Activated CD8-positive, alpha-beta T cell treated with anti-CD3 and anti-CD28 coated beads, Interleukin-2, amount 10 ng/mL, durations not matched to agents 7 days and 5 days (primary cell): ENCODE data around the gene CASQ2. TPM values are rescaled to one million over a fixed set of nuclear protein-coding genes. Genes with fewer than 3 reads are reported as not detected.

ENCODE experiments used
- ATAC-seq: fragments of 150-1000 bp; cut with Tn5 transposase; one replicate; pipeline ENCODE4 v1.10.0; 2021; ENCODE audit warnings: moderate library complexity
- CTCF ChIA-PET: fragments of 350-600 bp; sonication (Branson Sonifier 250); formaldehyde crosslinking; loops from one replicate; lab custom pipeline; 2021; ENCODE audit warnings: antibody characterized with exemption; lab: Charles Lee
- POLR2A ChIA-PET: fragments of 350-600 bp; sonication (Branson Sonifier 250); formaldehyde crosslinking; loops from one replicate; lab custom pipeline; 2021; ENCODE audit warnings: antibody characterized with exemption; lab: Charles Lee
- DNase-seq: peaks from one replicate; pipeline ENCODE4 v3.0.0-alpha.2; 2020
- H3K27ac Mint-ChIP-seq: one replicate; pipeline ENCODE4 v1.8.0; 2021; ENCODE audit warnings: mild to moderate bottlenecking, mixed read lengths
- H3K27me3 Mint-ChIP-seq: one replicate; pipeline ENCODE4 v1.8.0; 2021; ENCODE audit warnings: low read depth, mixed read lengths
- H3K36me3 Mint-ChIP-seq: one replicate; pipeline ENCODE4 v1.8.0; 2021; ENCODE audit warnings: low read depth, mixed read lengths
- H3K4me1 Mint-ChIP-seq: one replicate; pipeline ENCODE4 v1.8.0; 2021; ENCODE audit warnings: low read depth, mixed read lengths
- H3K4me3 Mint-ChIP-seq: one replicate; pipeline ENCODE4 v1.8.0; 2021; ENCODE audit warnings: mild to moderate bottlenecking, mixed read lengths
- H3K9me3 Mint-ChIP-seq: one replicate; pipeline ENCODE4 v1.8.0; 2022; ENCODE audit warnings: mixed read lengths; ENCODE audit not compliant: insufficient read depth
- total RNA-seq, 2 experiments: library from RNA; stranded (reverse); gene quantifications; one replicate each; pipeline ENCODE4 v1.2.3, GENCODE V29; 2021

The CASQ2 gene
- total RNA-seq, 2 experiments from 2014 or later = not detected

DNA sequence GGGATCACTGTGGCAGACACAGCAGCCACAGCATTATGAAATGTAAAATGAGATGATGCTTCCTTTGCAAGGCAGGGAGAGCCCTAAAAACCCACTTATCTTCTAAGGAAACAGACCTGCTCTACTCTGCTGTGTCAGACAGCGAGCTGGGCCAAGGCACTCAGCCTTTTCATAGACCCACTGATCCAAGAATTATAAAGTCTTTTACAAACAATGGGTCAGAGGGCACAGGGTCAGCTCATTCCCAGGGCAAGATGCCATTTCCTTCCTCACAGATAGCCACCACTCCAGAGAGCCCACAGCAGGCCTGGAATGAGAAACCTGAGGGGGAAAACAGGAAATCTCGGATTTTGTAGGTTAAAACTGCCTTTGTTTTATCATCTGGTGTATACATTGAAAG lies 42.9 kb downstream of the CASQ2 start:
- CTCF ChIA-PET = no interaction called here
- no peak for ATAC-seq
- Mint-ChIP-seq H3K27ac (no peak overlapping the region), H3K27me3 (peaks cover 2% of the 10 kb centered on the region), H3K36me3 (no peaks in the 10 kb centered on the region), H3K4me3 (no peak overlapping the region), H3K9me3 (no peaks in the 10 kb centered on the region), H3K4me1 (no peaks in the 10 kb centered on the region)
- POLR2A ChIA-PET = no interaction called here
- no peak for DNase-seq

DNA sequence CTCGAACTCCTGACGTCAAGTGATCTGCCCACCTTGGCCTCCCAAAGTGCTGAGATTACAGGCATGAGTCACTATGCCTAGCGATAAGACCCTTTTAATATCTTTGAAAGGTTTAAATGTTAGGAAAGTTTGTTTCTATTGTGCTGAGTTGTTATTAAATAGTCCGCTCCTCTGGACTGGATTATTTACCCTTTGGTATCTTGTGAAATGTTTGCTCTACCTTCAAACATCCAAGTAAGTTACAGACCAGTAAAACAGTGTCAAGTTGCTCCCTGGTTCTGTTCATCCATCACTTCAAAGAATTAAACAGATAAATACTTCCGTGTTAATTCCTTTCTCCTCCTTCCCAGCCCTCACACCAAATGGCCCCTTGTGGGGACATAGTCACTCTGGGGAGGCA lies 44.8 kb downstream of the CASQ2 start:
- H3K4me1 Mint-ChIP-seq = no peaks in the 10 kb centered on the region
- POLR2A ChIA-PET = no interaction called here
- ATAC-seq (no peak), DNase-seq (no peak)
- CTCF ChIA-PET = no interaction called here
- no peak overlapping the region for H3K27ac Mint-ChIP-seq
- H3K27me3 Mint-ChIP-seq = peaks cover 2% of the 10 kb centered on the region
- no peaks in the 10 kb centered on the region for H3K36me3 Mint-ChIP-seq
- no peak overlapping the region for H3K4me3 Mint-ChIP-seq
- H3K9me3 Mint-ChIP-seq = no peaks in the 10 kb centered on the region

DNA sequence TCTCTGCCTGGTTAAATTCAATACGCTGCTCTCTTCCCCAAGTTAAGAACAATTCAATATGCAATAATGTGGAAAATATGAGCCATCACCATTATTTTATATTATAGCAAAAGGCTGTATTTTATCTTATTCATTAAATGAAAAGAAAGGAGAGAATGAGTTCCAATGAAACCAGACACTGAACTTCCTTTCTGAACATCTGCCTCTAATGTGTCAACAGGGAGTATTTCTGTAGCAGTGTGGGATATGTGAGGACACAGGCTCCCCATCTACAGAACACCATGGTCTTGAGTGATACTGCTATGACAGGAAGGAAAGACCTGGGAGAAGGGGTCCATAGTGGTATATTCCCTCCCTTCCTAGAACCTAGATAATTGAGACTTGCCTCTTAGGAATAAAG lies 46.3 kb downstream of the CASQ2 start:
- ChIA-PET CTCF (no interaction called here), POLR2A (no interaction called here)
- no peak for ATAC-seq
- Mint-ChIP-seq H3K27me3 (peaks cover 4% of the 10 kb centered on the region), H3K4me1 (no peaks in the 10 kb centered on the region), H3K36me3 (no peaks in the 10 kb centered on the region), H3K27ac (no peak overlapping the region), H3K4me3 (no peak overlapping the region), H3K9me3 (no peaks in the 10 kb centered on the region)
- no peak for DNase-seq

DNA sequence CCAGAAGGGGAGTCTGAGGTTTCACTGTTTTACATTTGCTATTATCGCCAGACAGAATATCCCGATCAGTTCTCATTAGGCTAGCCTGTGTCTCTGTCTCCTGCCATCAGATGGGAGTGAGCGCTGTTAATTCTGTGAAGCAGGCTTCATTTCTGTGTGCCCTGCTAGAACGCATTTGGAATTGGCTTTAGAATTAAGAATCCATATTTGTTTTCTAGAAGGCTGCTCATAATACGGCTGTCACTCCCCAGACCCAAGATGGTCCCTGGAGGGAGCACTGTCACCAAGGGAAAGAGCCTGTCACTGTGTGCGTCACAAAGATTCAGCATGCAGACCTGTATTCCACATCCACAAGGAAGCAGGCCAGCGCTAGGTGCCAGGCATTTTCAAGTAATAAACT lies 49.2 kb downstream of the CASQ2 start:
- no peaks in the 10 kb centered on the region for H3K9me3 Mint-ChIP-seq
- no peak overlapping the region for H3K27ac Mint-ChIP-seq
- no peak for DNase-seq
- ATAC-seq = no peak
- peaks cover 2% of the 10 kb centered on the region for H3K27me3 Mint-ChIP-seq
- H3K4me3 Mint-ChIP-seq = no peak overlapping the region
- ChIA-PET CTCF (interaction anchor here (1.0 to 4.0 kb wide), 4 partner anchors 12 to 52 kb away, joined by 3 to 22 read pairs (median 8); no protein-coding TSS in a partner anchor), POLR2A (no interaction called here)
- H3K36me3 Mint-ChIP-seq = no peaks in the 10 kb centered on the region
- no peaks in the 10 kb centered on the region for H3K4me1 Mint-ChIP-seq

DNA sequence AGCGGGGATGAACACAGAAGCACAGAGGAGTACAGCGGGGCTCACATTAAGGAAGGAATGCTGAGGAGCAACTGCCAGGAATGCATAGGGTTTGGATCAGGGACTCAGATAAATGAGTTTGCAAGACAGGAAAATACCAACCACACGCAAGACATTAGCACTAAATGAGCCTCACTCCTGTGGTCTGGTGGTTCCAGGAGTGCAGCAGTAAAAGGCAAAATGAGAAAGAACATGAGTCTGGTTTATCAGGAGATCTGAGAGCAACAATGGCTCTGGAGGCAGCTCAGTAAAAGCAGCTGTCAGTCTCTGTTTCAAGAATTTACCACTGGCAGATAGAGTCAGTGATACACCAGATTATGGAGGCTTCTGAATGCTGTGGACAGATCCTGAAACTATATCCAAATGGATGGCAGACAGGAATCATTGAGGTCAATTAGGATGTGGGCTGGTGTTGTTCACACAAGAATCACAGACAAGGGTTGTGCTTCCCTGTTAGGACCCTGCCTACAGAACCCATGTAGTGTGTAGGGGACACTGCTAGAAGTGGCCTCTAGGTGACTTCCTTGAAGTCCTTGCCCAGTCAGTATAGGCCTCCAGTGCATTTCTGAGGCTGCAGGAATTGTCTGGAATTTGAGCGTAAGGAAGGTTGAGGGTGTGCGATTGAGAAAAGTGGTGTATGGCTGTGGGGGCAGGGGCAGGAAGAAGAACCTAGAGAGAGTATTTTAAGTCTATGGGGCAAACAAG lies 50.3 kb downstream of the CASQ2 start:
- Mint-ChIP-seq H3K4me3 (no peak overlapping the region), H3K4me1 (no peaks in the 10 kb centered on the region), H3K36me3 (no peaks in the 10 kb centered on the region), H3K9me3 (no peaks in the 10 kb centered on the region), H3K27ac (no peak overlapping the region), H3K27me3 (peaks cover 2% of the 10 kb centered on the region)
- ChIA-PET CTCF (interaction anchor here (0.7 to 4.0 kb wide), 7 partner anchors 11 to 263 kb away, joined by 3 to 22 read pairs (median 5); no protein-coding TSS in a partner anchor), POLR2A (no interaction called here)
- DNase-seq (no peak), ATAC-seq (no peak)

DNA sequence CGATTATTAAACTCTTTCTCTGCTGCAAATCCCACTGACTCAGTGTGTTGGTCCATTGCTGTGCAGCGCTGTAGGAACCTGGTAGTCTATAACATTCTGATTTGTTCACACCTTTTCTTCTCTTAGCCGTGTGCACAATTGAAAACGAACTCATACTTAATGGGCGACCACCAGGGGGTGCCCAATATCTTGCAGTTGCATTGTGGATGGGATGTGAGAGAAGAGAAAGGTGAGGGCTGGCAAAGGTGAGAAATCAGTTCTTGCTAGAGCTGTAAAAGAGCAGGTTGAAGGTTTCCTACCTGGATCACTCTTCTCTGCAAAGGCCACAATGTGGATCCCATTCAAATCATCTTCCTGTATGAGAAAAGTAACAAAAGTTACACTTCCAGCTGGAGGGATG lies 51.0 kb downstream of the CASQ2 start:
- Mint-ChIP-seq H3K4me3 (no peak overlapping the region), H3K27ac (no peak overlapping the region), H3K36me3 (no peaks in the 10 kb centered on the region), H3K27me3 (peaks cover 2% of the 10 kb centered on the region), H3K4me1 (no peaks in the 10 kb centered on the region), H3K9me3 (no peaks in the 10 kb centered on the region)
- POLR2A ChIA-PET = no interaction called here
- CTCF ChIA-PET = interaction anchor here (0.7 to 4.0 kb wide), 8 partner anchors 11 to 303 kb away, joined by 3 to 22 read pairs (median 5); no protein-coding TSS in a partner anchor
- ATAC-seq (no peak), DNase-seq (peak; percentile 44)

DNA sequence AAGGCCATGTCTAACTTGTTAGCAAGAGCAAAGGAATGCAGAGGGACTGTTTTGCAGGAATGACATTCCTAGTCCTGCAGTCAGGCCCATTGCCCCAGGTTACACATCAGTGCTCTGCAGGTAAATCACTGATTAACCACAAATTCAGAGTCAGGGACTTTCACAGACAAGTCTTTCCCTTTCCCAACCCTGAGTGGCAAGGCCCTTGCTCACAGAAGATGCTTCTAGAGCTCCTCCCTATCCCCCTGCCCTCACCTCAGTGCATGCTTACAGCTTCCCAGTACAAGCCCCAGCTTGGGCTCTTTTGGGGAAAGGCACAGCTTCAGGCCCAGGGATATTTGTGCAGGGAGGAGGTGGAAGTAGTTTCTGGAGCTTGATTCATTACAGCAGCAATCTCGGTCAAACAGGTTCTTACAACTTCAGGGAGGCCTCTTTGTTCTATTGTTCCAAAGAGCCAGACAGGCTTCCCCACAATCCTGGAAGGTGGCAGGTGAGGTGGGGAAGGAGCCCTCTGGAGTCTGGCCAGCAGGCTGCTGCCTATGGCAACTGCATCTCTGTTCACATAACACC lies 53.9 kb downstream of the CASQ2 start:
- no peaks in the 10 kb centered on the region for H3K36me3 Mint-ChIP-seq

DNA sequence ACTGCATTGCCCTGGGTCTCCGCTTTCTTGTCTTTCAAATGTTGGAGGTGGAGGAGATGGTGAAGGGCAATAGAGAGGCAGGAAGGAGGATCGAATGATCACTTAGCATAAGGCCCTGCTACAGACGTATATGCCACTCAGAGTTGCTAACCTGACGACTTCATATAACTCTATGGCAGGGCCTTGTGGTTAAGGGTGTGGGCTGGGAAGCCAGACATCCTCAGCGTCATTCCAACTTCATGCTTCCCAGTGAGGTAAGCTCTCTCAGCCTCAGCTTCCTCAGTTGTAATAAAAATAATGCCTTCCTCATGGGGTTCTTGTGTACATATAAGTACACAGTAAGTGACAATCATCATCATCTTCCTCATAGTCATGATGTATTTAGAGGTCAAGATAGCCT lies 54.6 kb downstream of the CASQ2 start:
- H3K4me3 Mint-ChIP-seq = no peak overlapping the region
- ATAC-seq (no peak), DNase-seq (no peak)
- no peaks in the 10 kb centered on the region for H3K4me1 Mint-ChIP-seq
- no peaks in the 10 kb centered on the region for H3K9me3 Mint-ChIP-seq
- no peaks in the 10 kb centered on the region for H3K36me3 Mint-ChIP-seq
- no peak overlapping the region for H3K27ac Mint-ChIP-seq
- CTCF ChIA-PET = interaction anchor here (0.8 to 1.4 kb wide), 3 partner anchors 13 to 306 kb away, joined by 3 to 4 read pairs (median 3); no protein-coding TSS in a partner anchor
- H3K27me3 Mint-ChIP-seq = peaks cover 8% of the 10 kb centered on the region
- POLR2A ChIA-PET = no interaction called here

More for the DNA sequence above, 53.9 kb downstream of the CASQ2 start:
- POLR2A ChIA-PET = no interaction called here
- DNase-seq = no peak
- Mint-ChIP-seq H3K27me3 (peaks cover 2% of the 10 kb centered on the region), H3K4me1 (no peaks in the 10 kb centered on the region), H3K27ac (no peak overlapping the region), H3K4me3 (no peak overlapping the region), H3K9me3 (no peaks in the 10 kb centered on the region)
- CTCF ChIA-PET = interaction anchor here (1.4 kb wide), 1 partner anchor 305 kb away, joined by 3 read pairs; no protein-coding TSS in a partner anchor
- ATAC-seq = no peak

DNA sequence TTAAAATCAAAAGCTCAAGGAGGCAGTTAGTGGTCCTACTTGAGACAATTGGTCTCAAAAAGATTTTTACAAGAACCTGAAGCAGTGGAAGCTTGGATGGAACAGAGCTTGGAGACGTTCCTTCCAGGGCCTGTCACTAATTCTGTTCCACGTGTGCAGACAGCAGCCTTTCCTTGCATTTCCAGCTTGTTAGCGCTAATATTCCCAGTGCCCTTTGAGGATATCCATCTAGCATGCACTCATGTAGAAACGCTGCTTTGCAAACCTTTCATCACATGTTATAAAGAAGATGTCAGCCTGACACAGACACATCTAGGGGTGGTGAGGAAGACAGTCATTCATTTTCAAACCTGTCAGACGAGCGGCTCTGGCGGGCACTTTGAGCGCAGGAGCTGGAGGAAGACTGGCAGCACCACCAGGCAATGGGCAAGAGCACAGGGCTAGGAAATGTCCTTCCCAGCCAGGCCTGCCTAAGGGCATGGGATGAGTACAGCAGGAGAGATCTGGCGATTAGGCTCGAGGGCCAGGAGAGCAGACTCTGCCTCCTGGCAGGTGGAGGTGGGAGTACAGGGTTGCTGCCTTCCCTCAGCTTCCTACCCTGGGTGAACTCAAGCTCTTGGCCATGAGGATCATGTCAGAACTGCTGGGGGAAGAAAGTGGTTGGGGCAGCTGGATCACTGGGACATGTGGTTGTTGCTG lies 55.5 kb downstream of the CASQ2 start:
- H3K27me3 Mint-ChIP-seq = peaks cover 11% of the 10 kb centered on the region
- ChIA-PET CTCF (interaction anchor here (0.8 to 1.4 kb wide), 3 partner anchors 12 to 104 kb away, joined by 3 to 4 read pairs (median 3); no protein-coding TSS in a partner anchor), POLR2A (no interaction called here)
- no peak overlapping the region for H3K27ac Mint-ChIP-seq
- H3K4me1 Mint-ChIP-seq = no peaks in the 10 kb centered on the region
- H3K9me3 Mint-ChIP-seq = no peaks in the 10 kb centered on the region
- no peaks in the 10 kb centered on the region for H3K36me3 Mint-ChIP-seq
- H3K4me3 Mint-ChIP-seq = no peak overlapping the region
- ATAC-seq (no peak), DNase-seq (no peak)

DNA sequence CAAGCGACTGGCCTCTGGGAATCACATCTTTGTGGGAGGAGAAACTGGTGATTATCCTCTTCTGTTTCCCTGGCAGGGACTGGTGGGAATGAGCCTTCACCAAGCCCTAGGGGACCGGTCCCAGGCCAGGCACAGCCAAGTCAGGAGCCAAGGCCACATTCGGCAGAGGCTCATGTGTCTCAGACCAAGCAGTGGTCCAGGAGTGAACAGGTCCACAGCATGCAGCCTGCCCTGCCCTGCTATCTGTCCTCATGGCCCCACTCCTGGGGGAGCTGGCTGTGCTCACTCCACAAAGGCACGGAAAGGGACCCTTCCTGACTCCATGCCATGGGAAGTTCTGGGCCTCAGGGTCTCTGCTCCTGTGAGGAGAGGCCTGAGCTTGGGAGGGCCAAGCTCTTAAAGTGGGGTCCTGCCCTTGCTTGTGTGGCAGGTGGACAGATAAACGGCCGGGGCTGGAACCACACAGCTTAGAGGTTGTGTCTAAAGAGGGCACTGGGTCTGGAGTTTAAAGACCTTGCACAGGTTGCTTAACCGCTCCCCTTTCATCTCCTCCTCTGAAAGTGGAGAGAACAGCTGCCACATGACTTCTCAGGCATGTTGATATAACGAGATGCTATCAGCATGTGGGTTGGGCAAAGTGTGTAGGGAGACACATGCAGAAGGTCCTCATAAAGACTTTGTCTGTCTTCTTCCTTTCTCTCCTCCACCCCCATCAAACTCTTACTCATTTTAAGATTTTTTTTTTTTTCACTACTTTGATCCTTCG lies 57.5 kb downstream of the CASQ2 start:
- ATAC-seq (no peak), DNase-seq (no peak)
- ChIA-PET POLR2A (interaction anchor here (0.7 kb wide), 1 partner anchor 301 kb away, joined by 3 read pairs; no protein-coding TSS in a partner anchor), CTCF (interaction anchor here (0.6 kb wide), 1 partner anchor 103 kb away, joined by 3 read pairs; no protein-coding TSS in a partner anchor)
- H3K9me3 Mint-ChIP-seq = no peaks in the 10 kb centered on the region
- no peak overlapping the region for H3K4me3 Mint-ChIP-seq
- no peaks in the 10 kb centered on the region for H3K4me1 Mint-ChIP-seq
- no peak overlapping the region for H3K27ac Mint-ChIP-seq
- peaks cover 11% of the 10 kb centered on the region for H3K27me3 Mint-ChIP-seq
- no peaks in the 10 kb centered on the region for H3K36me3 Mint-ChIP-seq
